ENCODE measurements around the gene KLHL18.
A peak's percentile ranks its signal among the peaks of the same experiment; 100 is the strongest.
"Not testable (repeated sequence)": the region's sequence is repeated elsewhere in the genome, so short reads cannot be mapped to it uniquely, and the experiment has no call there.

Gene KLHL18

GRCh38 chr3:47359323-47359722 is 76.6 kb downstream of the KLHL18 start:
- no peak for TF ChIP-seq CTCF (IDR thresholded peaks at IDR 0.05; ENCODE audit: insufficient read depth, low read depth, low read length, missing control alignments)
- no peak for DNase-seq (ENCODE audit: low read depth)
- H3K4me3 ChIP-seq (ENCODE audit: low read length), result no peak overlapping the region

DNA sequence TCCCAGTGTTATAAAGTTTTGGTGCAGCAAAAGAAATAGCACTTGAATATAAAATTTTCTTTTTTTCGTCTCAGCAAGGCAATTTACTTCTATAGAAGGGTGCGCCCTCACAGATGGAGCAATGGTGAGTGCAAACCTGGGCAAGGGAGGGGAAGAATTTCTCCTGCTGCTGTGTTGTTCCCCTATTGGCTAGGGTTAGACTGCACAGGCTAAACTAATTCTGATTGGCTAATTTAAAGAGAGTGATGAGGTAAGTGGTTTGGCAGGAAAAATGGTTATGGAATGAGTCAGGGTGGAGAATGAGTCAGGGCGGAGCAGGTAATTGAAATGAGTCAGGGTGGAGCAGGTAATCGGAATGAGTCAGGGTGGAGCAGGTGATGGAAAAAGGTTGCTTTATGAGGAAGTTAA is 77.4 kb downstream of the KLHL18 start:
- H3K4me3 ChIP-seq (ENCODE audit: low read length), result not testable (repeated sequence)
- peak; percentile 85 for DNase-seq (ENCODE audit: low read depth)

DNA sequence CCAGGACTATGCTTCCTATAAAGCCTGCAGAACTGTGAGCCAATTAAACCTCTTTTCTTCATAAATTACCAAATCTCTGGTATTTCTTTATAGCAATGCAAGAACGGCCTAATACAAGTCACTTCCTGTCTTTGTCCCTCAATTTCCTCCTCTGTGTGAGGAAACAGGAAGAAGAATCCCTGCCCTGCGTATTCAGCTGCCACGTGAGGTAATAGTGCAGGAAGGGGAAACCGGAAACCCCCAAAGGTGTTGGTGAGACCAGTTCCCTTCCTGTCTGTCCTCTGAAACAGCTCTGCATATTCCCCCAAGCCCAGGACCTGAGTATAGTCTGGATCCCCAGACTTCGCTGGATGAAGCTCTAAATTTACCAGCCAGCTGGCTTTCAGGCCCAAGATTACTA is 80.0 kb downstream of the KLHL18 start:
- DNase-seq (ENCODE audit: low read depth), result no peak
- TF ChIP-seq CTCF (IDR thresholded peaks at IDR 0.05; ENCODE audit: insufficient read depth, low read depth, low read length, missing control alignments), result no peak
- no peak overlapping the region for H3K4me3 ChIP-seq (ENCODE audit: low read length)

DNA sequence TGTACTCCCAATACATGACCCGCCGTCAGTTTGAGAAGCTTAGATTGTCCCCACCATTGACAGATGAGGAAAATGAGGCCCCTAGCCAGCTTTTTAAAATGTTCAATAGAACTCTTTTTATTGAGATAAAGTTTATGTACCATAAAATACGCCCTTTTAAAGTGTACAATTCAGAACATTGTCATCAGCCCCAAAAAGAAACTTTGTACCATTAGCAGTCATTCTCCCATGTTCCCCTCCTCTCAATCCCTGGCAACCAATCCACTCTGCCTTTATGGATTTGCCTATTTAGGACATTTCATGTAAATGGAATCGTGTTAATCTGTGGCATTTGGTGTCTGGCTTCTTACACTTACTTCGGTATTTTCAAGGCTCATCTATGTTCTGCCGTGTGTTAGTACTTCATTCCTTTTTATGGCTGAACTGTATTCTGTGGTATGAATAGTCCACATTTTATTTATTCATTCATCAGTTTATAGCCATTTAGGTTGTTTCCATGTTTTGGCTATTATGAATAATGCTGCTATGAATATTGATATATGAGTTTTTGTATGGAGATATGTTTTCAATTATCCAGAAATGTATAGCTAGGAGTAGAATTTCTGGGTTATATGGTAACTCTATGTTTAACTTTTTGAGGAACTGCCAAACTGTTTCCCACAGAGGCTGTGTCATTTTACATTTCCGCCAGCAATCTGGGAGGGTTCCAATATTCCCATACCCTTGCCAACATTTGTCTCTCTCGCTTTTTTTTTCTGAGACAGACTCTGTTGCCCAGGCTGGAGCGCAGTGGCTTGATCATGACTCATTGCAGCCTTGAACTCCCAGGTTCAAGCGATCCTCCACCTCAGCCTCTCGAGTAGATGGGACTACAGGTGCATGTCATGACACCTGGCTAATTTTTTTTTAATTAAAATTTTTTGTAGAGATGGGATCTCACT is 82.7 kb downstream of the KLHL18 start:
- H3K4me3 ChIP-seq (ENCODE audit: low read length), result no peak overlapping the region
- no peak for TF ChIP-seq CTCF (IDR thresholded peaks at IDR 0.05; ENCODE audit: insufficient read depth, low read depth, low read length, missing control alignments)
- peak; percentile 28 for DNase-seq (ENCODE audit: low read depth)

DNA sequence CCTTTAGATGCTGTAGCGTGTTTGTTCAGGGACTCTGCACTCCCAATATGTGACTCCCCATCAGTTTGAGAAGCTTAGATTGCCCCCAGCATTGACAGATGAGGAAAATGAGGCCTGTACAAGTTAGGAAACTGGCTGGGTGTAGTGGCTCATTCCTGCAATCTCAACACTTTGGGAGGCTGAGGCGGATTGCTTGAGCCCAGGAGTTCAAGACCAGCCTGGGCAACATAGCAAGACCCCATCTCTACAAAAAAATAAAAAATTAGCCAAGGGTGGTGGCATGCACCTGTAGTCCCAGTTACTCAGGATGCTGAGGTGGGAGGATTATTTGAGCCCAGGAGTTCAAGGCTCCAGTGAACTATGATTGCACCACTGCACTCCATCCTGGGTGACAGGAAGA is 84.1 kb downstream of the KLHL18 start:
- TF ChIP-seq CTCF (IDR thresholded peaks at IDR 0.05; ENCODE audit: insufficient read depth, low read depth, low read length, missing control alignments), result no peak
- no peak for DNase-seq (ENCODE audit: low read depth)

GRCh38 chr3:47367631-47368030 is 84.9 kb downstream of the KLHL18 start:
- TF ChIP-seq CTCF (IDR thresholded peaks at IDR 0.05; ENCODE audit: insufficient read depth, low read depth, low read length, missing control alignments), result no peak
- DNase-seq (ENCODE audit: low read depth), result no peak
- H3K4me3 ChIP-seq (ENCODE audit: low read length), result no peak overlapping the region

More for the DNA sequence above, 84.1 kb downstream of the KLHL18 start:
- H3K4me3 ChIP-seq (ENCODE audit: low read length), result no peak overlapping the region

DNA sequence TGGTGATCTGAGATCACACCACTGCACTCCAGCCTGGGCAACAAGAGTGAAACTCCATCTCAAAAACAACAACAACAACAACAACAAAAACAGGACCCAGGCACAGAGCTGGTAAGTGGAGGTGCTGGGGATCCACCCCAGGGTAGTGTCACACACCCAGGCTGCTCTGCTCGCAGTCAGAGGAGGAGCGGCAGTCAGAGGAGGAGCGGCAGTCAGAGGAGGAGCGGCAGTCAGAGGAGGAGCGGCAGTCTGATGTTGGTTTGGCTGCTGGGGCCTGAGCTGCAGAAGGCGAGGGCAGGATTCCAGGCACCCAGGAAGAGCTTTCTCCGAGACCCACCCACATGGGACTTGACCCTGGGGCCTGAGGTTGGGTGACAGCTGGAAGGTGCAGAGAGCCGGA is 87.3 kb downstream of the KLHL18 start:
- H3K4me3 ChIP-seq (ENCODE audit: low read length); DNase-seq (ENCODE audit: low read depth): not testable (repeated sequence)
